GM12878 (cell line): ENCODE measurements around the gene AP4B1.
A peak's percentile ranks its signal among the peaks of the same experiment; 100 is the strongest.

Experiments
- CBX5 ChIP-seq: sonication (generic); IDR thresholded peaks from 2 replicates; pipeline ENCODE4 v1.6.1; 2016; ENCODE audit warnings: low read depth, moderate library complexity, mild to moderate bottlenecking, inconsistent platforms
- LARP7 ChIP-seq: fragments of 450-650 bp; IDR thresholded peaks from 2 replicates; pipeline ENCODE4 v1.6.1; 2017; ENCODE audit warnings: mild to moderate bottlenecking
- POLR2A ChIP-seq: IDR thresholded peaks from 2 replicates; pipeline ENCODE4 v1.6.1; 2011; ENCODE audit warnings: low read depth, mild to moderate bottlenecking, low read length
- POLR2AphosphoS2 ChIP-seq: IDR thresholded peaks from 2 replicates; pipeline ENCODE4 v1.6.1; 2011; ENCODE audit warnings: low read depth, mild to moderate bottlenecking, low read length, improper control_type of control experiment, moderate library complexity
- SRF ChIP-seq, 2 experiments: IDR thresholded peaks; 2 replicates each; pipeline ENCODE4 v1.6.1; 2011; ENCODE audit warnings: low read depth in 2 of 2, low read length in 2 of 2, mild to moderate bottlenecking in 1 of 2, moderate library complexity in 1 of 2
- TF ChIP-seq, protein P1 (sequence below): IDR thresholded peaks from 2 replicates; pipeline ENCODE4 v1.6.1; 2011; ENCODE audit warnings: mild to moderate bottlenecking, low read depth, low read length, moderate library complexity; ENCODE audit not compliant: insufficient replicate concordance
- TF ChIP-seq, protein P2 (sequence below), 3 experiments: IDR thresholded peaks in 2 of 3; conservative IDR thresholded peaks in 1 of 3; 2 replicates each; pipeline ENCODE4 v1.5.1; 2011; ENCODE audit warnings: low read depth in 3 of 3, low read length in 3 of 3, mild to moderate bottlenecking in 3 of 3, control low read depth in 2 of 3, moderate library complexity in 2 of 3, inconsistent platforms in 1 of 3, mixed read lengths in 1 of 3; ENCODE audit not compliant: control insufficient read depth in 2 of 3, insufficient read depth in 1 of 3; ENCODE audit errors: extremely low read depth in 1 of 3
- TF ChIP-seq, protein P3 (sequence below): fragments of 450-650 bp; conservative IDR thresholded peaks from 2 replicates; pipeline ENCODE4 v1.6.1; 2017; ENCODE audit warnings: mild to moderate bottlenecking, moderate library complexity

DNA sequence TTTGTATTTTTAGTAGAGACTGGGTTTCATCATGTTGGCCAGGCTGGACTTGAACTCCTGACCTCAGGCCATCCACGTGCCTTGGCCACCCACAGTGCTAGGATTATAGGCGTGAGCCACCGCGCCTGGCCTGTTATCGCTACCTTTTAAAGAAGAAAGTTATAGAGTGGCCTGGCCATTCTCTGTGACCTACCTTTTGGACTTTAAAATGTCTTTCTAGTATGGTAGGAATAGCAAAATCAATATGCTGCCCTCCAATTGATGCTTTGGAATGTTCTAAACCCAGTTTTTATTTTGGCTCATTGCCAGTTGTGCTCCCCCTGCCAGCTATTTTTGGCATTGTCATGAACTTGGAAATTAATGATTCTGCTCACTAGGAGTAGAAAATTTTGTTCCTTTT is 44.4 kb upstream of the AP4B1 start:
- no peak for TF ChIP-seq LARP7
- no peak for TF ChIP-seq POLR2A
- TF ChIP-seq POLR2AphosphoS2 = no peak
- TF ChIP-seq, protein P1, sequence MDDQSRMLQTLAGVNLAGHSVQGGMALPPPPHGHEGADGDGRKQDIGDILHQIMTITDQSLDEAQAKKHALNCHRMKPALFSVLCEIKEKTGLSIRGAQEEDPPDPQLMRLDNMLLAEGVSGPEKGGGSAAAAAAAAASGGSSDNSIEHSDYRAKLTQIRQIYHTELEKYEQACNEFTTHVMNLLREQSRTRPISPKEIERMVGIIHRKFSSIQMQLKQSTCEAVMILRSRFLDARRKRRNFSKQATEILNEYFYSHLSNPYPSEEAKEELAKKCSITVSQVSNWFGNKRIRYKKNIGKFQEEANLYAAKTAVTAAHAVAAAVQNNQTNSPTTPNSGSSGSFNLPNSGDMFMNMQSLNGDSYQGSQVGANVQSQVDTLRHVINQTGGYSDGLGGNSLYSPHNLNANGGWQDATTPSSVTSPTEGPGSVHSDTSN = no peak
- TF ChIP-seq, protein P2, sequence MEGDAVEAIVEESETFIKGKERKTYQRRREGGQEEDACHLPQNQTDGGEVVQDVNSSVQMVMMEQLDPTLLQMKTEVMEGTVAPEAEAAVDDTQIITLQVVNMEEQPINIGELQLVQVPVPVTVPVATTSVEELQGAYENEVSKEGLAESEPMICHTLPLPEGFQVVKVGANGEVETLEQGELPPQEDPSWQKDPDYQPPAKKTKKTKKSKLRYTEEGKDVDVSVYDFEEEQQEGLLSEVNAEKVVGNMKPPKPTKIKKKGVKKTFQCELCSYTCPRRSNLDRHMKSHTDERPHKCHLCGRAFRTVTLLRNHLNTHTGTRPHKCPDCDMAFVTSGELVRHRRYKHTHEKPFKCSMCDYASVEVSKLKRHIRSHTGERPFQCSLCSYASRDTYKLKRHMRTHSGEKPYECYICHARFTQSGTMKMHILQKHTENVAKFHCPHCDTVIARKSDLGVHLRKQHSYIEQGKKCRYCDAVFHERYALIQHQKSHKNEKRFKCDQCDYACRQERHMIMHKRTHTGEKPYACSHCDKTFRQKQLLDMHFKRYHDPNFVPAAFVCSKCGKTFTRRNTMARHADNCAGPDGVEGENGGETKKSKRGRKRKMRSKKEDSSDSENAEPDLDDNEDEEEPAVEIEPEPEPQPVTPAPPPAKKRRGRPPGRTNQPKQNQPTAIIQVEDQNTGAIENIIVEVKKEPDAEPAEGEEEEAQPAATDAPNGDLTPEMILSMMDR (IDR thresholded peaks at IDR 0.05 in 2 of 3, conservative IDR thresholded peaks at IDR 0.05 in 1 of 3; ENCODE audit: control insufficient read depth in 2 of 3, extremely low read depth in 1 of 3, insufficient read depth in 1 of 3, low read depth in 3 of 3, low read length in 3 of 3) = 0 out of 6 replicates have a peak, but pooled peaks of 1 of the 3 experiments have one; percentile 10
- no peak for TF ChIP-seq SRF (IDR thresholded peaks at IDR 0.05; ENCODE audit: low read depth in 2 of 2, low read length in 2 of 2)
- TF ChIP-seq, protein P3, sequence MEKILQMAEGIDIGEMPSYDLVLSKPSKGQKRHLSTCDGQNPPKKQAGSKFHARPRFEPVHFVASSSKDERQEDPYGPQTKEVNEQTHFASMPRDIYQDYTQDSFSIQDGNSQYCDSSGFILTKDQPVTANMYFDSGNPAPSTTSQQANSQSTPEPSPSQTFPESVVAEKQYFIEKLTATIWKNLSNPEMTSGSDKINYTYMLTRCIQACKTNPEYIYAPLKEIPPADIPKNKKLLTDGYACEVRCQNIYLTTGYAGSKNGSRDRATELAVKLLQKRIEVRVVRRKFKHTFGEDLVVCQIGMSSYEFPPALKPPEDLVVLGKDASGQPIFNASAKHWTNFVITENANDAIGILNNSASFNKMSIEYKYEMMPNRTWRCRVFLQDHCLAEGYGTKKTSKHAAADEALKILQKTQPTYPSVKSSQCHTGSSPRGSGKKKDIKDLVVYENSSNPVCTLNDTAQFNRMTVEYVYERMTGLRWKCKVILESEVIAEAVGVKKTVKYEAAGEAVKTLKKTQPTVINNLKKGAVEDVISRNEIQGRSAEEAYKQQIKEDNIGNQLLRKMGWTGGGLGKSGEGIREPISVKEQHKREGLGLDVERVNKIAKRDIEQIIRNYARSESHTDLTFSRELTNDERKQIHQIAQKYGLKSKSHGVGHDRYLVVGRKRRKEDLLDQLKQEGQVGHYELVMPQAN = no peak
- TF ChIP-seq CBX5 = no peak
